Skeletal muscle tissue (tissue), 4 donors: ENCODE results near the gene GTF2IRD2. TPM values are rescaled to one million over a fixed set of nuclear protein-coding genes. Genes with fewer than 3 reads are reported as not detected.
"Not testable (repeated sequence)": the region's sequence is repeated elsewhere in the genome, so short reads cannot be mapped to it uniquely, and the experiment has no call there.

Source experiments
- H3K27ac ChIP-seq: one replicate; pipeline ENCODE4 v1.7.0; 2013; ENCODE audit warnings: mild to moderate bottlenecking, low read depth, low read length, inconsistent platforms
- H3K27me3 ChIP-seq, 3 donors: one replicate each; pipeline ENCODE4 v1.7.0; 2013; ENCODE audit warnings: low read length in 3 of 3; ENCODE audit not compliant: control insufficient read depth in 3 of 3, insufficient read depth in 3 of 3
- H3K36me3 ChIP-seq, 3 donors: one replicate each; pipeline ENCODE4 v1.7.0; 2013; ENCODE audit warnings: low read length in 3 of 3; ENCODE audit not compliant: control insufficient read depth in 3 of 3, insufficient read depth in 3 of 3
- H3K4me1 ChIP-seq, 3 donors: one replicate each; pipeline ENCODE4 v1.7.0; 2013; ENCODE audit warnings: low read length in 3 of 3, mild to moderate bottlenecking in 3 of 3; ENCODE audit not compliant: control insufficient read depth in 3 of 3, insufficient read depth in 3 of 3
- H3K4me3 ChIP-seq, 3 donors: one replicate each; pipeline ENCODE4 v1.7.0; 2013; ENCODE audit warnings: low read length in 3 of 3
- H3K9ac ChIP-seq, 3 donors: one replicate each; pipeline ENCODE4 v1.7.0; 2013; ENCODE audit warnings: low read length in 3 of 3, mild to moderate bottlenecking in 3 of 3, moderate library complexity in 2 of 3, low read depth in 1 of 3
- H3K9me3 ChIP-seq, 3 donors: one replicate each; pipeline ENCODE4 v1.7.0; 2013; ENCODE audit warnings: low read length in 3 of 3; ENCODE audit not compliant: control insufficient read depth in 3 of 3
- total RNA-seq: library from RNA; depleted of rRNA; stranded (reverse); fragments of >200 nt; gene quantifications from one replicate; pipeline ENCODE4 v1.2.3, GENCODE V29; 2014
- donor health status: Osteomylitis.

GTF2IRD2 gene
- 36.0 TPM for total RNA-seq

DNA sequence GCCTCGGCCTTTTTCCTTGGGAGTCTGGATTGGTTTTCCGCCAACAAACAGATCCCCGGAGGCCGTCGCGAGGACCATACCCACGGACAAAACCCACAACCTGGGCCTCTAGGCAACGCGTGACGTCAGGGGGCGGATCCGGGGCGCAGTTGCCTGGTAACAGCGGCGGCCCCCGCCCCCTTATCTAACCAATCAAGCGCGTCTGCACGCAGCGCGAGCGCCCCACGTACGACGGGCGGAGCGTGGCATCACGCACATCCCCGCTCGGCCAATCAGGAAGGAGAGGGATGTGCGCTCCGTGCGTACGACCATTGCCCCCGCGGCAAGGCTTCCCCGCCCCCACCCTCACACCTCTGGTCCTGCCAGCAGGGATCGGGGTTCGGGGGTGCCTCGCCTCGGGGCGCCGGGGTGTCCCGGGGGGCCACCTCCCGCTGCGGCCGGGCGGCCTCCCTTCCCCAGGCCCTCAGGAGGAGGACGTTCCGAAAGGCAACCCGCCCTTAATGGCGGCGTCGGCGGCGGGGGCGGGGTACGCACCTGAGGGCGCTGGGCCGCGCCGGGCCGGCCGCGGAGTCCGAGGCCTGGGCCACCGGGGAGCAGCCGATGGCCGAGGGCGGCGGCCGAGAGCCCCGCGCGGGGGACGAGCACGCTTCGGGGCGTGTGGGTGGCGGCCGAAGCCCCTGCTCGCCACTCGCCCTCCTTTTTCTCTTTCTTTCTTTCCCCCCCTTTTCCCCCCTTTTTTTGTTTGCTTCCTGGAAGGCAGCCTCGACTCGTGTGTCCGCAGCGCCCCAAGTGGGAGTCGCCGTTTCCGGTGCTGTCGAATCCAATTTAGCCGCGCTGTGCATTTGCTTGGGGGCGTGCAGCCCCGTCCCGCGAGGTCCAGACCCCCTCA lies at the start of gene GTF2IRD2:
Gene GTF2IRD2, minus strand, starts transcription at position 773 of the 889 bp plus-strand sequence. CDS start 15,227 bp downstream, outside the sequence.
- H3K9me3 ChIP-seq, H3K27ac ChIP-seq, H3K4me1 ChIP-seq, H3K27me3 ChIP-seq, H3K36me3 ChIP-seq, H3K4me3 ChIP-seq: not testable (repeated sequence)
- peak within 1 kb of the TSS in 1 of 3 donors; percentile 40 for H3K9ac ChIP-seq

DNA sequence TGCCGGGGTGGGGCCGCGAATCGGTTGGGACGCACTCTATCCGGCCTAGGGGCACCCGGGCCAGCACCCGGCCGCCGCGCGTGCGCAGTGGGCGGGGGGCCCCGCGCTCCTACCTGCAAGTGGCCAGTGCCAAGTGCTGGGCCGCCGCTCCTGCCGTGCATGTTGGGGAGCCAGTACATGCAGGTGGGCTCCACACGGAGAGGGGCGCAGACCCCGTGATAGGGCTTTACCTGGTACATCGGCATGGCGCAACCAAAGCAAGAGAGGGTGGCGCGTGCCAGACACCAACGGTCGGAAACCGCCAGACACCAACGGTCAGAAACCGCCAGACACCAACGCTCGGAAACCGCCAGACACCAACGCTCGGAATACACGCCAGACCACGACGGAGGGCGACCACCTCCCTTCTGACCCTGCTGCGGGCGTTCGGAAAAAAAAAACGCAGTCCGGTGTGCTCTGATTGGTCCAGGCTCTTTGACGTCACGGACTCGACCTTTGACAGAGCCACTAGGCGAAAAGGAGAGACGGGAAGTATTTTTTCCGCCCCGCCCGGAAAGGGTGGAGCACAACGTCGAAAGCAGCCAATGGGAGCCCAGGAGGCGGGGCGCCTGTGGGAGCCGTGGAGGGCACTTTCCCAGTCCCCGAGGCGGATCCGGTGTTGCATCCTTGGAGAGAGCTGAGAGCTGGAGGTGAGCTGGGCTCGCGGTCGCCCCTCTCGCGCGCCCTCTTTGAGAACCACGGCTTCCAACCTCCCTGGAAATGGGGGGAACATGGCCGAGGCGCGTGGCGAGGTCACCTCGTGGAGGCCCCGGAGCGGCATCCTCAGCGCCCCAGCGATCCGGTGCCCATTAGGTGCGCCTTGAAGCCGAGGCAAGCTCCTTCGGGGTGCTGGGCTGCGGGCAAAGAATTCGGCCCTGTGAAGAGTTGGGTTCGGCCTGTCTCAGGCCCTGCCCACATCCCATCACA lies 39.0 kb upstream of the GTF2IRD2 start:
- not testable (repeated sequence) for H3K27ac ChIP-seq, H3K4me1 ChIP-seq, H3K9me3 ChIP-seq, H3K36me3 ChIP-seq, H3K27me3 ChIP-seq
- Histone ChIP-seq H3K9ac (peak overlapping the region in 2 of 3 donors; percentile 72 to 83), H3K4me3 (peak overlapping the region; percentile 52 to 76 (median 59))

DNA sequence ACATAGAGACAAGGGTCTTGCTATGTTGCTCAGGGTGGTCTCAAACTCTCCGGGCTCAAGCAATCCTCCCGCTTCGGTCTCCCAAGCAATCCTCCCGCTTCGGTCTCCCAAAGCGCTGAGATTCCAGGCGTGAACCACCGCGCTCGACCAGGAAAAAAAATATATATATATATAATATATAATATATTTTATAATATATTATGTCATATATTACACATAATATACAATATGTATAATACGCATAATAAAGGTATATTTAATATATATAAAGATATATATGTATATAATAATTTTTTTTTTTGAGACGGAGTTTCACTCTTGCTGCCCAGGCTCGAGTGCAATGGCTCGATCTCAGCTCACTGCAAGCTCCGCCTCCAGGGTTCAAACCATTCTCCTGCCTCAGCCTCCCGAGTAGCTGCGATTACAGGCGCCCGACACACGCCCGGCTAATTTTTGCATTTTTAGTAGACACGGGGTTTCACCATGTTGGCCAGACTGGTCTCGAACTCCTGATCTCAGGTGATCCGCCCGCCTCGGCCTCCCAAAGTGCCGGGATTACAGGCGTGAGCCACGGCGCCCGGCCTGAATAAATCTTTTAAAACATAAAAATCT lies 38.2 kb upstream of the GTF2IRD2 start:
- not testable (repeated sequence) for H3K9ac ChIP-seq, H3K27ac ChIP-seq, H3K4me3 ChIP-seq, H3K36me3 ChIP-seq, H3K9me3 ChIP-seq, H3K27me3 ChIP-seq, H3K4me1 ChIP-seq

DNA sequence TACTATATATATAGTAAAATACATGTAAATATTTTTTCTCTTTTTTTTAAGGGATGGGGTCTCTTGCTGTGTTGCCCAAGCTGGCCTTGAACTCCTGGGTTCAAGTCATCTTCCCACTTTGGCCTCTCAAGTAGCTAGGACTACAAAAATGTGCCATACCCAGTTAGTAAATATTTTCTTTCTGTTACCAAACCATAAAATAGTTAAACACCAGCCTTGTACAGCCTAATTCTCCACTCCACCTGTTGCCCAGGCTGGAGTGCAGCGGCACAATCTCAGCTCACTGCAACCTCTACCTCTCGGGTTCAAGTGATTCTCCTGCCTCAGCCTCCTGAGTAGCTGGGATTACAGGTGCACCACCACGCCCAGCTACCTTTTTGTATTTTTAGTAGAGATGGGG lies 33.9 kb upstream of the GTF2IRD2 start:
- H3K27me3 ChIP-seq, H3K4me1 ChIP-seq, H3K36me3 ChIP-seq, H3K9ac ChIP-seq, H3K27ac ChIP-seq, H3K4me3 ChIP-seq, H3K9me3 ChIP-seq: not testable (repeated sequence)

DNA sequence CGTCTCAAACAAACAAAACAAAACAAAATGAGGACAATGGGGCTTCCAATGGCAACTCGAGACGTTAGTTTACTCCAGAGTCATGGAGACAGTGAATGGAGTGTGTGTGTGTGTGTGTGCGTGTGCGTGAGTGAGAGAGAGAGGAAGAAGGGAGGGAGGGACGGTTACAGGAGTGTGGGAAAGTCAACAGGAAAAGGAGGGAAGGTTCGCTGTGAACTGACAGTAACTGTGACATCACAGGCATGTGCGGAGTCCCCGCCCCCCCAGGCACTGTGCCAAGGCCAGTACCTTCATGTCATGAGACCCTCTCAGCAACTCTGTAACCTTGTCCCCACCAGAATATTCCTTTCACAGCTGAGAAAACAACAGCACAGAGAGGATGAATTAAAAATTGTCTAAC lies 30.7 kb upstream of the GTF2IRD2 start:
- H3K27me3 ChIP-seq, H3K9ac ChIP-seq, H3K4me1 ChIP-seq, H3K36me3 ChIP-seq, H3K9me3 ChIP-seq, H3K27ac ChIP-seq, H3K4me3 ChIP-seq: not testable (repeated sequence)

DNA sequence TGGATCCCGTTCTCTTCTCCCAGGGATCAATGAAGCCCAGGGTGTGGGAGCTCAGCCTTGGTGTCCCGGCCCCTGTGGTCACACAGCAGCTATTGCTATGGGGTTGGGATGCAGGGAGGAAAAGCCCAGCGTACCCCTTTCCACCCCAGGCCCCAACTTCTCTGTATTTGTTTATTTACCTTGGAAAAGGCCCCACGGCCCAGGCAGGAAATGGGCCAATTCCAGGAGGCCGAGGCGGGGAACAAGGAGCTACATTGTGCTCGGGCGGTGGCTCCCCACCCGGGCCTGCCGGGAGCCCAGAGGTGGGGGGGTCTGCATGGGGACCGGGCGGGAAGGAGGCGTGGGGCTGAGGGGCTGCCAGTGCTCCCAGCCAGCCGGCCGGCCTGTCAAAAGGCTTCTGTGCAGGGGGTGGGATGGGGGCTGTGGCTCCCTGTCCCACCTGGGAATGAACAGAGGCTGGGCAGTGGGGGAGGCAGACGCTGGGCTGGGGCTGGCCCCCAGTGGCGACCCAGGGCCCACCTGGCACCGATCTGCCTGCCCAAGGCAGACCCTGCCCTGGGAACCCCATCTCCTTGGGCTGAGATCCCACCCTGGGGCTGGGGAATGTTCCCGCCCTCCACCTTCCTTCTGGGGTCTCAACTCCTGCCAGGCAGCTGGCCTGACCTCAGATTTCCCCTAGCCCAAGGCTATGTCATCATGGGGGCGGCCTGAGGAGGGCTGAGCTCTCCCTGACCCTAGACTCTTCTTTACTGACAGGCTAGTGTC lies 23.5 kb upstream of the GTF2IRD2 start:
- not testable (repeated sequence) for H3K36me3 ChIP-seq, H3K9me3 ChIP-seq, H3K4me3 ChIP-seq, H3K9ac ChIP-seq, H3K4me1 ChIP-seq, H3K27me3 ChIP-seq, H3K27ac ChIP-seq

DNA sequence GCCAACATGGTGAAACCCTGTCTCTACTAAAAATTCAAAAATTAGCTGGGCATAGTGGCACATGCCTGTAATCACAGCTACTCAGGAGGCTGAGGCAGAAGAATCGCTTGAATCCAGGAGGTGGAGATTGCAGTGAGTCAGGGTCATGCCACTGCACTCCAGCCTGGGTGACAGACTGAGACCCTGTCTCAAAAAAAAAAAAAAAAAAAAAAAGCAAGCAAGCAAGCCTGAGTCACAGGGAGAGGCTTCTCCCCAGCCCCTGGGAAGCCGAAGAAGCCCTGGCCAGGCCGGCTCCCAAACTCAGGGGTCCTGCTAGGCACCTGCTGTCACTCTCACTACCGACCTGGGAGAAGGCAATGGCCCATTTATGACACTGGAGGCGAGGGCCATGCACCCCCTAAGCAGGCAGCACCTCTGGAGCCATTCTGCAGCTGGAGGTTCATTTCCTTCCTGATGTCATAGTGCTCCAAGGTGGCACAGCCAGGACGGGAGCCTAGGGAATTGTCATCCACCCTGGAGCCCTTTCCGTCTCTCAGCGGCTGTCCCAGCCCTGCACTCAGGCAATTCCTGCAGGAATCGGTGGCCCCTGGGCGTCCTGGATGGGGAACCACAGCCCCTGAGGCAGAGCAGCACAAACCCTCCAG lies 22.8 kb upstream of the GTF2IRD2 start:
- H3K27ac ChIP-seq, H3K9ac ChIP-seq, H3K27me3 ChIP-seq, H3K9me3 ChIP-seq, H3K4me1 ChIP-seq, H3K36me3 ChIP-seq, H3K4me3 ChIP-seq: not testable (repeated sequence)

DNA sequence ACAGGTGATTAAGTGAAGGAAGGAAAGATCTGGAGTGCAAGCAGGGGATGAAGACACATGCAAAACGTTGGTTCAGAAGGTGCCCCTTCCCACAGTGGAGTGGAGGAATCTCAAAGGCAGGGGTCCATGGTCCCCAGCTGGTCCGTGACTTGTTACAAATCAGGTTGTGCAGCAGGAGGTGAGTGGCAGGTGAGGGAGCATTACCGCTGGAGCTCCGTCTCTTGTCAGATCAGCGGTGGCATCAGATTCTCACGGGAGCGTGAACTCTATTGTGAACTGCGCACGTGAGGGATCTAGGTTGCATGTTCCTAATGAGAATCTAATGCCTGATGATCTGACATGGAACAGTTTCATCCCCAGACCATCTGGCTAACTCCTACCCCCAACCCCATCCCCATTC lies 21.1 kb upstream of the GTF2IRD2 start:
- H3K27me3 ChIP-seq, result not testable (repeated sequence)

DNA sequence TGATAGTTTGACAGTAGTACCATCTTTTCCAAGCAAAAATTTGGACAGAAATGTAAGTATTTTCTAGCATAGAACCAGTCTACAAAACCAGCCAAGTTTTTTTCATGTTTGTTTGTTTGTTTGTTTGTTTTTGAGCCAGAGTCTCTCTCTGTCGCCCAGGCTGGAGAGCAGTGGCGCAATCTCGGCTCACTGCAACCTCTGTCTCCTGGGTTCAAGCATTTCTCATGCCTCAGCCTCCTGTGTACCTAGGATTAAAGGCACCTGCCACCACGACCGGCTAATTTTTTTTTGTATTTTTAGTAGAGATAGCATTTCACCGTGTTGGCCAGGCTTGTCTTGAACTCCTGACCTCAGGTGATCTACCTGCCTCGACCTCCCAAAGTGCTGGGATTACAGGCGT lies 14.4 kb upstream of the GTF2IRD2 start:
- H3K27ac ChIP-seq, H3K9me3 ChIP-seq, H3K4me1 ChIP-seq, H3K36me3 ChIP-seq, H3K9ac ChIP-seq, H3K27me3 ChIP-seq, H3K4me3 ChIP-seq: not testable (repeated sequence)

More for the DNA sequence above, 21.1 kb upstream of the GTF2IRD2 start:
- not testable (repeated sequence) for H3K9me3 ChIP-seq, H3K27ac ChIP-seq, H3K4me3 ChIP-seq, H3K36me3 ChIP-seq, H3K4me1 ChIP-seq, H3K9ac ChIP-seq
